ENCODE results near the gene PTPRN2.

- TF ChIP-seq CTCF (IDR thresholded peaks at IDR 0.05) (no peak), POLR2A (IDR thresholded peaks at IDR 0.05) (no peak)
Measured at GRCh38 chr7:157903296-157903695, 684.3 kb downstream of the PTPRN2 start.
